Mucosa of rectum (tissue), 2 donors: Measurements from ENCODE around the gene RAB24.

ENCODE experiments used
- H3K27ac ChIP-seq, 2 donors: one replicate each; pipeline ENCODE4 v1.7.0; 2013; ENCODE audit warnings: inconsistent platforms in 2 of 2, low read depth in 2 of 2, low read length in 2 of 2
- H3K27me3 ChIP-seq, 2 donors: one replicate each; pipeline ENCODE4 v1.7.0; 2013; ENCODE audit warnings: low read length in 2 of 2; ENCODE audit not compliant: control insufficient read depth in 2 of 2, insufficient read depth in 2 of 2
- H3K36me3 ChIP-seq, 2 donors: one replicate each; pipeline ENCODE4 v1.7.0; 2013; ENCODE audit warnings: low read length in 2 of 2; ENCODE audit not compliant: control insufficient read depth in 2 of 2, insufficient read depth in 2 of 2
- H3K4me1 ChIP-seq, 2 donors: one replicate each; pipeline ENCODE4 v1.7.0; 2013; ENCODE audit warnings: low read length in 2 of 2, mild to moderate bottlenecking in 1 of 2; ENCODE audit not compliant: control insufficient read depth in 2 of 2, insufficient read depth in 2 of 2
- H3K4me3 ChIP-seq, 2 donors: one replicate each; pipeline ENCODE4 v1.7.0; 2013; ENCODE audit warnings: low read length in 2 of 2
- H3K9ac ChIP-seq, 2 donors: one replicate each; pipeline ENCODE4 v1.7.0; 2013; ENCODE audit warnings: low read length in 2 of 2, low read depth in 1 of 2, mild to moderate bottlenecking in 1 of 2
- H3K9me3 ChIP-seq, 2 donors: one replicate each; pipeline ENCODE4 v1.7.0; 2013; ENCODE audit warnings: low read length in 2 of 2; ENCODE audit not compliant: control insufficient read depth in 2 of 2
- donor health status: healthy.
- donor health status: Normal muscosa, but diverticular disease.

The RAB24 gene

DNA sequence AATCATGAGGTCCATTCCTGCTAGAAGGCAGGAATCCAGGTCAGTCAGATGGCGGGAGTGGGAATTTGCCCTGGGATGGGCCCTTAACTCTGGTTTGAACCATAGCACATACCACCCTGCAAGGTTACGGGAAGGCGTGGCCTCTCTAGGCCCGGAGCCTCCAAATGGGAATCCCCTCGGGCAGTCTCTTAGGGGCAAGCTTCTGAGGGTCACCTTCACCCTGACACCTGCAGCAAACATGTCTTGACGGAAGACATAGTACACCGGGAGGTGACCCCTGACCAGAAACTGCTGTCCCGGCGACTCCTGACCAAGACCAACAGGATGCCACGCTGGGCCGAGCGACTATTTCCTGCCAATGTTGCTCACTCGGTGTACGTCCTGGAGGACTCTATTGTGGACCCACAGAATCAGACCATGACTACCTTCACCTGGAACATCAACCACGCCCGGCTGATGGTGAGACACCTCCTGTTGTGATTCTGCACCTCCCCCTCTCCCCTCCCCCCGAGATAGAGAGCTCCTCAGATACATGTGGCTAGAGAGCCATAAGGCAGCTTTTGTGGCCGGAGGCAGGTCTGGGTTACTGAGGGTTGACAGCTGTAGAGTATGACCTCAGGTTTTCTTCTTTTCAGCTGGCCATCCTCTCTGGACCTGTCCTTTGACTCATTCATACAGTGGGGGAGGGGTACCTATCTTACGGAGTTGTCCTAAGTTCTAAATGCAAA, 1.0 kb upstream of the RAB24 start:
- Histone ChIP-seq H3K36me3 (peaks cover 22 to 24% of the 10 kb centered on the region in 2 donors), H3K4me1 (peaks cover 50 to 53% of the 10 kb centered on the region in 2 donors)

DNA sequence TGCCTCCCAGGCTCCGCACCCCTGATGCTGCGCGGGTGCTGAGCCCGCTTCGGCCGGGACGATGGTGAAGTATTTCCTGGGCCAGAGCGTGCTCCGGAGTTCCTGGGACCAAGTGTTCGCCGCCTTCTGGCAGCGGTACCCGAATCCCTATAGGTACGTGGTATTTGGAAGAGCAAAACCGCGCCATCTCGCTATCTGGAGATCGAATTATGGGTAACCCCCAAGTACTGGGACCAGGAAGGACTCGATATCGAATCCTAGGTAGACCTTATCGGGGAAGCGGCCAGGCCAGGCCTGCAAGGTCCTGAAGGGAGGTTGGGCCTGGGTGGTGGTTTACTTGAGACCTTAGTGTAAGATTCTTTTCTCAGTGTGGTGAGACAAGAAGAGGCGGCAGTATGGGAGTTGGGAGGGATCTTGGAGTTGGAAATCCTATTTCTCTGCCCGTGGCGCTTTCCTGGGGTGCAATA, 439 bp upstream of the RAB24 start:
- peak overlapping the region; percentile 97 for H3K9ac ChIP-seq
- H3K4me1 ChIP-seq: peaks cover 53 to 56% of the 10 kb centered on the region in 2 donors
- peak overlapping the region; percentile 92 for H3K27ac ChIP-seq
- H3K27me3 ChIP-seq: no peaks in the 10 kb centered on the region
- H3K36me3 ChIP-seq: peaks cover 22 to 23% of the 10 kb centered on the region in 2 donors
- peak overlapping the region; percentile 90 to 98 for H3K4me3 ChIP-seq
- no peaks in the 10 kb centered on the region for H3K9me3 ChIP-seq

More for the DNA sequence above, 1.0 kb upstream of the RAB24 start:
- Histone ChIP-seq H3K9me3 (no peaks in the 10 kb centered on the region), H3K27me3 (no peaks in the 10 kb centered on the region), H3K9ac (peak overlapping the region; percentile 97), H3K27ac (peak overlapping the region; percentile 92), H3K4me3 (peak overlapping the region; percentile 90 to 98)

DNA sequence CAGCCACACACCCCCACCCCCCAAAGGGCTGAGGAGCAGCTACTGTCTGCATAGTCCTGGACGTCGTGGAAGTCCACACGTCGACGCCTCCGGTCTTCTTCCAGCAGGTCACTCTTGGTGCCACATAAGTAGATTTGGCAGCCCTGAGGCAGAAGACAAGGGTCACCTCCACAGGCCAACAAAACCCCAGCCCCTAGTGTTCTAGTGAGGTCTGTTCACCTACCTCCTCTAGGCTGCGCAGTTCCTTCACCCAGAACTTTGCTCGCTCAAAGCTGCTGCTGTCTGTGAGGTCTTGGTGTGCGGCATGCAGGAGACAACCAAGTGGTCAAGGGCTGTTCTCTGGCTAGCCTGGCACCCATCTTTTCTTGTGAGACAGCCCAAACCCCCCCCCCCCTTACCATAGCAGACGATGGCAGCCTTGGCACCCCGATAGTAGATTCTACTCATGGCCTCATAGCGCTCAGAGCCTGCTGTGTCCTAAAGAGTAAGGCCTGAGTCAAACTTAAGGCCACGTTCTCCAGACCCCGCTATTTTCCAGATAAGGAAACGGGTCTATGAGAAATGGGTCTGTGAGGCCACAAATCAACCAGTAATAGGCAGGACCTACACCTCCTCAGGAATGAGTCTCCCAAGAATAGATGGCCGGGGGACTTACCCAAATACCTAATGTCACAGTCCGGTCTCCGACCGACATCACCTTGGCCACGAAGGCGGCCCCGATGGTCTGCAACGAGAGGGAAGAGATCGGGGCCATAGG, 987 bp downstream of the RAB24 start:
- Histone ChIP-seq H3K27me3 (no peaks in the 10 kb centered on the region), H3K27ac (peak overlapping the region; percentile 92), H3K4me1 (peaks cover 51 to 57% of the 10 kb centered on the region in 2 donors), H3K9ac (peak overlapping the region; percentile 86 to 97), H3K9me3 (no peaks in the 10 kb centered on the region), H3K36me3 (peaks cover 23 to 26% of the 10 kb centered on the region in 2 donors), H3K4me3 (peak overlapping the region; percentile 83 to 90)

DNA sequence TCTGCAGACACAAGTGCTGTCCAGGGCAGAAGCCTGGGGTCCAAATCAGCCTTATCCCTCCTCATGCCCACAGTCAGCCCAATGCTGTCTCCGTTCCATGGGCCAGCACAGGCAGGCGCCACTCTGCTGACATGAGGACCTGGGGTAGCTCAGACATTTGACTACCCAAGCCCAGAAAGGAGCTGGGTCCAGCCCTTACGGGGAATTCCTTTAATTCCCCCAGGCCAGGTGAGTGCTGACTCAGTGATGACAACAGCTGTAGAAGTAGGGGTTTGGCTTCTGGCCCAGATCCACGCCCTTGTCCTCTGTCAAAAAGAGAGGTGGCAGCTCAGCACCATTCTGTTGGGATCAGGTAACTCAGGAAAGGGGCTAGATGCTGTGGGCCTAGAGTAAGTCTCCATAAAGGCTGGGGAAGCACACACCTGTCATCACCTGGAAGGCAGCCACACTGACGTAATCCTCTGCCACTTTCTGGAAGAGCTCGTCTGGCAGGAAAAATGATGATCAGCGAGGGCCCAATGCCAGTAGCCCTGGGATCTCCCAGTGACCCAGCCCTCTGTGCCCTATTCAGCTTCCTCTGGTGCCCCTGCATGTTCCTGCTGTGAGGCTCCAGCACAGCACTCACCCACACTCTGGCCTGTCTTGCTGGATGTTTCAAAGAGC, 1.9 kb downstream of the RAB24 start:
- Histone ChIP-seq H3K27me3 (no peaks in the 10 kb centered on the region), H3K9me3 (no peaks in the 10 kb centered on the region), H3K9ac (peak overlapping the region; percentile 86 to 97), H3K4me3 (peak overlapping the region; percentile 14 to 83), H3K27ac (peak overlapping the region; percentile 87 to 92), H3K4me1 (peaks cover 53 to 62% of the 10 kb centered on the region in 2 donors), H3K36me3 (peaks cover 16 to 18% of the 10 kb centered on the region in 2 donors)

DNA sequence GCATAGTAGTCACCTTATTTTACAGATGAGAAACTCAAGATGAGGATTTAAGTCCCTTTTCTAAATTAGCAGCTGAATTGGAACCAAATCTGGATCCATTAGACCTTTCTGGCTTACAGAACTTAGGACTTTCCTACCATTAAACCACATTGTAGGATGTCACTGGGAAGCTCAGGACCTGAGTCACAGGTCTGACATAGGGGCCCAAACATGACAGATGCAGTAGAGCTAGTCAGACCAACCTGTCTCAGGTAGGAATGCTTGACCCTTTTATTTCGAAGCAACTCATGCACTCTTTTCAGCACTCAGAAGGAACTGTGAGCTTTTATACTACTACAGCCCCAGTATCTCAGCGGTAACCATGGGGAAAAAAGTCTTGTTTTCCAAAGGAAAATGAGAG, 2.6 kb downstream of the RAB24 start:
- peak overlapping the region; percentile 87 to 92 for H3K27ac ChIP-seq
- H3K27me3 ChIP-seq: no peaks in the 10 kb centered on the region
- peak overlapping the region in 1 of 2 donors; percentile 97 for H3K9ac ChIP-seq
- peaks cover 58 to 67% of the 10 kb centered on the region in 2 donors for H3K4me1 ChIP-seq
- no peaks in the 10 kb centered on the region for H3K9me3 ChIP-seq
- H3K4me3 ChIP-seq: no peak overlapping the region
- peaks cover 12 to 15% of the 10 kb centered on the region in 2 donors for H3K36me3 ChIP-seq

DNA sequence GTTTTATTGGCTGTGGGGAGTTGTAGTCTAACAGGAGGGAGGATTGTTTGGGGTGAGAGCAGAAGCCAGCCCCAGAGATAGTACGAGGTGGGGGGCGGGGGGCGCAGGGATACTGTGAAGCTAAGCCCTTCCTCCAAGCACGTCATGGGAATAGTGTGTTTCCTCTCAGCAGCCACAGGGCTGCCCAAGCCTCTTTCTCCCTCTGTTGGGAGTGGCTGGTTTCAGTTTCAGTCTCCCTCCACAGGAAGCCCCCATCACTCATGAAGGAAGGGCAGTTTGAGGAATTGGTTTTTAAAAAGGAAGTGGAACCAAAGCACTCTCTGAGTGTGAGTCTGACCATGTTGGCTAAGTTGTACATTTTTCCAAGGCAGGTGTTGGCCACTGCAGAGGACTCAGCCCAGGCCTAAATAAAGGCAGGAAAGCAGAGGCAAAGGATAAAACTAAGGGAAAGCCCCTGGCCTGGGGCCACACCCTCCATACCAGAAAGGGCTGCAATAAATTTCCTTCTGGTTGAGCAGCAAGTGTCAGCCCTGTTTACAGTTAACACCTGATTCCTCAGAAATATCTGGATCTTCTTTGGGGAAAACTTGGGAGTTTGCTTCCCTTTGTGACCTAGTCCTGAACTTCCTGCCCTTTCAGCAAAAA, 3.2 kb downstream of the RAB24 start:
- Histone ChIP-seq H3K27me3 (no peaks in the 10 kb centered on the region), H3K9me3 (no peaks in the 10 kb centered on the region), H3K9ac (peak overlapping the region in 1 of 2 donors; percentile 97), H3K4me1 (peaks cover 58 to 65% of the 10 kb centered on the region in 2 donors), H3K4me3 (peak overlapping the region; percentile 3 to 49), H3K36me3 (peaks cover 12 to 16% of the 10 kb centered on the region in 2 donors), H3K27ac (peak overlapping the region; percentile 87 to 92)

DNA sequence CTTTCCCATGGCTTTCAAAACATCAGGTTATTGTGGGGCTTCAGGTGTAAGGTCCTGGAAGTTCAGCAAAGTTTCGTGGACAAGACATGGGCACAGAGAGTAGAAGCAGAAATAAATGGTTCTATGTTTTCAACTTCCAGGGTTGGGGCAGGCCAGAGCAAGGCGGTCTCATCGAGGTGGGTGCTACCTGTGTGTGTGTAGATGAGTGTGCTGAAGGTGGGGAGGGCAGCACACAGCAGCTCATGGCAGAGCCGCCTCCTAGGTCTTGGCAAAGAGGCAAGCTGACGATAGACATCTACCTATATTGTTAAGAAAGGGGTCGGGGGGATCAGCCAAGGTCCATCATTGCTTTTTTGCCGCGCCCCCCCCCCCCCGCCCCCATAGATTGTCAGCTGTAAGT, 3.8 kb downstream of the RAB24 start:
- peak overlapping the region in 1 of 2 donors; percentile 1 for H3K9ac ChIP-seq
- H3K27me3 ChIP-seq: no peaks in the 10 kb centered on the region
- peak overlapping the region; percentile 49 to 92 for H3K27ac ChIP-seq
- H3K4me3 ChIP-seq: no peak overlapping the region
- peaks cover 53 to 58% of the 10 kb centered on the region in 2 donors for H3K4me1 ChIP-seq
- no peaks in the 10 kb centered on the region for H3K9me3 ChIP-seq
- peaks cover 17 to 22% of the 10 kb centered on the region in 2 donors for H3K36me3 ChIP-seq

DNA sequence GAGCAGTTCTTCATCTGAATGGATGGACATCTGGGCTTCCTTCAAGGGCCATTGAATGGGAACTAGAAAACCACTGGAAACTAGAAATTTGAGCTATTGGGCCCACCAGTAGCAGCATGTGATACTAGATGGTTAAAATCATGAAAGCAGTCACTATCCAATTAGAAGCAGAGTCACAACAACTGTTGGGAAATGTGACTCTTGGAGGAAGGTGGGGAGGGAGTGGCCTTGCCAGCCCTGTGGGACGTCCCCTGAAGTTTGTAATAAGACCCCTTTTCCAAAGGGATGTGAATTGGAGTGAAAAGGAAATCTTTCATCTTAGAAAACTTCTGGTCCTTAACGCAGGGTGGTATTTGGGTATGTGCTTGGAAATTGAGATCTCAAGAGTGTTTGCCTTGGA, 5.6 kb downstream of the RAB24 start:
- Histone ChIP-seq H3K4me1 (peaks cover 49 to 51% of the 10 kb centered on the region in 2 donors), H3K4me3 (no peak overlapping the region), H3K9me3 (no peaks in the 10 kb centered on the region), H3K36me3 (peaks cover 32 to 37% of the 10 kb centered on the region in 2 donors), H3K27ac (no peak overlapping the region), H3K27me3 (no peaks in the 10 kb centered on the region), H3K9ac (no peak overlapping the region)

DNA sequence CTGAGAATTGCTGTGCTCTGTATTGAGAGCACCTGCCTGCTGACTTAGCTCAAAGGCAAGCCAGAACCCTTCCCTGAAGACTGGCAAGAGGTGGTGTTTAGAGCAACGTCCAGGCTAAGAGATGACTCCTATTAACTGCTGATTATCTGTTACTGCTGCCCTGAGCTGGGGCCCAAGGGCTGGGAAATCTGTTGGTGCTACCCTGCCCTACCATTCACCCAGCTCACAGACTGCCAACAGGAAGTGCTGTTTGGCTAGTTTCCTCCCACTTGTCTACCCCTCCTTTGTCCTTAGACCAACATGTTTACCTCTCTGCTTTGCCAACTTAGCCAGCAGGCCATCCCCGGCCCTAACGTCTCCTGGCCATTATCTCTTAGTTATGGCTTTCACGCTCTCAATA, 6.9 kb downstream of the RAB24 start:
- Histone ChIP-seq H3K27ac (peak overlapping the region in 1 of 2 donors; percentile 5), H3K4me1 (peaks cover 36 to 40% of the 10 kb centered on the region in 2 donors), H3K9me3 (no peaks in the 10 kb centered on the region), H3K27me3 (no peaks in the 10 kb centered on the region), H3K36me3 (peaks cover 45 to 51% of the 10 kb centered on the region in 2 donors), H3K4me3 (no peak overlapping the region), H3K9ac (no peak overlapping the region)
